Gastroesophageal sphincter (tissue), 4 donors: ENCODE data around the gene HOXA10. TPM values are rescaled to one million over a fixed set of nuclear protein-coding genes. Genes with fewer than 3 reads are reported as not detected.

Source experiments
- ATAC-seq: fragments of 150-250 bp; one replicate; pipeline ENCODE4 v1.9.1; 2016; ENCODE audit warnings: mild to moderate bottlenecking, moderate library complexity
- H3K27ac ChIP-seq, 4 donors: fragments of 200-600 bp; sonication (generic) in 3 of 4; 1 replicate in 3 of 4; 2 replicates in 1 of 4; pipeline ENCODE4 v1.5.1; 2016 to 2019
- H3K27me3 ChIP-seq: fragments of 200-600 bp; sonication (generic); one replicate; pipeline ENCODE4 v1.5.1; 2019
- H3K36me3 ChIP-seq, 2 donors: fragments of 200-600 bp; sonication (generic); one replicate each; pipeline ENCODE4 v1.5.1; 2019; ENCODE audit warnings: control low read depth in 1 of 2
- H3K4me1 ChIP-seq, 3 donors: fragments of 200-600 bp; sonication (generic); 1 replicate in 2 of 3; 2 replicates in 1 of 3; pipeline ENCODE4 v1.5.1; 2016 to 2019; ENCODE audit warnings: control low read depth in 2 of 3
- H3K4me3 ChIP-seq, 2 donors: fragments of 200-600 bp; sonication (generic); one replicate each; pipeline ENCODE4 v1.5.1; 2019; ENCODE audit warnings: mild to moderate bottlenecking in 1 of 2, moderate library complexity in 1 of 2
- H3K9me3 ChIP-seq, 3 donors: fragments of 200-600 bp; sonication (generic); one replicate each; pipeline ENCODE4 v1.5.1; 2017 to 2019; ENCODE audit warnings: control low read depth in 2 of 3
- EP300 ChIP-seq: sonication (generic); formaldehyde crosslinking; IDR thresholded peaks from one replicate; pipeline ENCODE4 v1.6.1; 2017; ENCODE audit warnings: antibody characterized with exemption, mild to moderate bottlenecking
- POLR2A ChIP-seq, 2 donors: fragments of 450-650 bp; IDR thresholded peaks; one replicate each; pipeline ENCODE4 v1.6.1; 2017; ENCODE audit warnings: antibody characterized with exemption in 2 of 2, mild to moderate bottlenecking in 2 of 2, moderate library complexity in 1 of 2
- POLR2AphosphoS5 ChIP-seq: sonication (generic); formaldehyde crosslinking; IDR thresholded peaks from one replicate; pipeline ENCODE4 v1.6.1; 2017; ENCODE audit warnings: antibody characterized with exemption
- WGBS, 2 donors: methylation state at CpG; one replicate each; pipeline ENCODE4 v1.1.5; 2018; ENCODE audit warnings: low coverage in 1 of 2; 5-methylcytosine and 5-hydroxymethylcytosine counted together
- total RNA-seq, 4 donors: library from RNA; depleted of rRNA; stranded (reverse); fragments of >200 nt; gene quantifications; one replicate each; pipeline ENCODE4 v1.1.0, GENCODE V29; 2016
- TF ChIP-seq, protein P1 (sequence below), 4 experiments: fragments of 200-600 bp in 2 of 4; fragments of 450-650 bp in 2 of 4; sonication (generic) in 1 of 4; IDR thresholded peaks; one replicate each; pipeline ENCODE4 v1.5.1; 2017 to 2019; ENCODE audit warnings: antibody characterized with exemption in 4 of 4, mild to moderate bottlenecking in 2 of 4, moderate library complexity in 2 of 4

The HOXA10 gene
- total RNA-seq, 4 donors from 2014 or later, result 0.67 TPM; not detected in 3

DNA sequence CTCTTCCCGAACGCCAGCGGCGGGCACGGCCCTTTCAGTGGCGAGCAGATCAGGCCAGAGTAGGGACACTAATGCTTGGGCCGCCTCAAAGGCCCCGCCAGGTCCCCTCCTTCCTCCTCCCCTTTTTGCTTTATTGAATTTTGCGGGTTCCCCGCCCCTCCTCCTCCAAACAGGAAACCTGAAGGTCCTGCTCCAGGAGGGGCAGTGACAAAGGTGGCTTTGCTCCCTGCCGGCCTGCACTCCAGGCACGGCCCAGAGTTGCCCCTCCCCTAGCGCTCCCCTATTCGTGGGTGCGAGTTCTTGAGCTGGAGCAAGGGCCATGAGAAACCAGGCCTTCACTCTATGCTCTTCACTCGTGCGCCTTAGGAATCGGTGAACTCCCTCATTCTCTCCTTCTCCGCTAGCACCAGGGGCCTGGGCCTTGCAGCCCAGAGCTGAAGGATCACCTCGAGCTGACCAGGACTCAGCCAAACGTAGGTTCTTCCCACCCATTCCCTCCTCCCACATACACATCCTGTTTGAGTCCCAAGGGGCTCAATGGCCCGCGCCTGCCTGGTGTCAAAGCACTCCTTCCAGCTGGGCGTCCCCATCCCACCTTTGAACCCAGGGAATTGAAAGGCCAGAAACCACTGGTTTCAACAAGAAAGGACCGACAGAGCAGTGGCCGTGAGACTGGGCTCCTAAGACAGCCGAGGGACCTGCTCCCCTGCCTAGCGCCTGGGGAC lies 25.9 kb downstream of the HOXA10 start:
- Histone ChIP-seq H3K4me3 (peak overlapping the region; percentile 2 to 43), H3K9me3 (no peaks in the 10 kb centered on the region), H3K27ac (peak overlapping the region in 3 of 4 donors; percentile 32 to 99 (median 36)), H3K27me3 (peaks cover 54% of the 10 kb centered on the region), H3K4me1 (peaks cover 0 to 52% (median 11%) of the 10 kb centered on the region in 3 donors), H3K36me3 (no peaks in the 10 kb centered on the region)
- no peak for TF ChIP-seq POLR2A (IDR thresholded peaks at IDR 0.05)
- TF ChIP-seq, protein P1, sequence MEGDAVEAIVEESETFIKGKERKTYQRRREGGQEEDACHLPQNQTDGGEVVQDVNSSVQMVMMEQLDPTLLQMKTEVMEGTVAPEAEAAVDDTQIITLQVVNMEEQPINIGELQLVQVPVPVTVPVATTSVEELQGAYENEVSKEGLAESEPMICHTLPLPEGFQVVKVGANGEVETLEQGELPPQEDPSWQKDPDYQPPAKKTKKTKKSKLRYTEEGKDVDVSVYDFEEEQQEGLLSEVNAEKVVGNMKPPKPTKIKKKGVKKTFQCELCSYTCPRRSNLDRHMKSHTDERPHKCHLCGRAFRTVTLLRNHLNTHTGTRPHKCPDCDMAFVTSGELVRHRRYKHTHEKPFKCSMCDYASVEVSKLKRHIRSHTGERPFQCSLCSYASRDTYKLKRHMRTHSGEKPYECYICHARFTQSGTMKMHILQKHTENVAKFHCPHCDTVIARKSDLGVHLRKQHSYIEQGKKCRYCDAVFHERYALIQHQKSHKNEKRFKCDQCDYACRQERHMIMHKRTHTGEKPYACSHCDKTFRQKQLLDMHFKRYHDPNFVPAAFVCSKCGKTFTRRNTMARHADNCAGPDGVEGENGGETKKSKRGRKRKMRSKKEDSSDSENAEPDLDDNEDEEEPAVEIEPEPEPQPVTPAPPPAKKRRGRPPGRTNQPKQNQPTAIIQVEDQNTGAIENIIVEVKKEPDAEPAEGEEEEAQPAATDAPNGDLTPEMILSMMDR (IDR thresholded peaks at IDR 0.05), result no peak
- no peak for TF ChIP-seq EP300
- TF ChIP-seq POLR2AphosphoS5, result no peak
- 67% methylated on average over 6 of the region's 28 CpGs; no CpG with 5 or more reads in 1 of the 2 donors for WGBS, 2 donors
- no peak for ATAC-seq

DNA sequence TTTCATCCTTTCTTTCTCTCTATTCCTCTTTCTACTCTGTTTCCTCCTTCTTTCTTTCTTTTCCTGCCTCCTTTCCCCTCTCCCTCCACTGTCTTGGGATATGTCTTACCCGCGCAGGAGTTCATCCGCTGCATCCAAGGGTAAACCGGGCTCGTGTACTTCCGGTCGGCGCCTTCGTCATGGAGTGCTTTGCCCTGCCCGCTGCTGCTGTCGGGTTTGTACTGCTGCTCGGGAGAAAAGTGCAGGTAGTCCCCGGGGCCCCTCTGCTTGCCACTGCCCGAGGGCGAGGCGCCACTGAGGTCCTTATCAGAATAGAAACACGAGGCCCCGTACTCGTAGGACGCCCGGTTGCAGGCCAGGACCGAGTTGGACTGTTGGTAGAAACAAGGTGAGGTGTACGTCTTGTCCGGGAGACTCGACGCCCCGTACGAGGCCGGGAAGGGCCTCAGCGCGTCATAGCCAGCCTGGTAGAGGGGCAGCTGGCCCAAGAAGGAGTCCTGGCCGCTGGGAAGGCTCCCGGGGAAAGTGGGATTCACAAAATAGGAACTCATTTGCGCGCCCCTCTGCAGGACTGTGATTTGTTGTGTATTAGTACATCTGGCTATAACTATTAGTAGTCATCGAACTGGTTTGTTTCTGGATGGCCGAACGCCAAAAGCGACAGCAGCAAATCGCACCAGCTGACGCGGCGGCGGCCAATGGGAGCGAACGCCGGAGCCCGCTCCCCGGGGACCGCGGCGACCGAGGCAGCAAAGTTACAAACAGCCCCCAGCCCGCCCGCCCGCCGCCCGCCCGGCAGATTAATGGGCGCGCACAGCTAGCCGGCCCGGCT lies 26.7 kb downstream of the HOXA10 start, which contains the start of gene HOXA6:
Gene HOXA6, minus strand, starts transcription at position 576 of the 832 bp plus-strand sequence. Its CDS starts 25 bp downstream, at position 551.
- peaks cover 46% of the 10 kb centered on the region for H3K27me3 ChIP-seq
- H3K9me3 ChIP-seq, result no peaks in the 10 kb centered on the region
- ATAC-seq, result no peak
- H3K36me3 ChIP-seq, result no peaks in the 10 kb centered on the region
- 33 to 77% methylated on average over 1 to 13 of the region's 63 CpGs for WGBS, 2 donors
- H3K27ac ChIP-seq, result peak within 1 kb of the TSS in 3 of 4 donors; percentile 32 to 99 (median 36)
- H3K4me3 ChIP-seq, result peak within 1 kb of the TSS; percentile 2 to 43
- peaks cover 0 to 47% (median 11%) of the 10 kb centered on the region in 3 donors for H3K4me1 ChIP-seq
- no peak for TF ChIP-seq POLR2A (IDR thresholded peaks at IDR 0.05)
- peak; percentile 46 for TF ChIP-seq POLR2AphosphoS5

DNA sequence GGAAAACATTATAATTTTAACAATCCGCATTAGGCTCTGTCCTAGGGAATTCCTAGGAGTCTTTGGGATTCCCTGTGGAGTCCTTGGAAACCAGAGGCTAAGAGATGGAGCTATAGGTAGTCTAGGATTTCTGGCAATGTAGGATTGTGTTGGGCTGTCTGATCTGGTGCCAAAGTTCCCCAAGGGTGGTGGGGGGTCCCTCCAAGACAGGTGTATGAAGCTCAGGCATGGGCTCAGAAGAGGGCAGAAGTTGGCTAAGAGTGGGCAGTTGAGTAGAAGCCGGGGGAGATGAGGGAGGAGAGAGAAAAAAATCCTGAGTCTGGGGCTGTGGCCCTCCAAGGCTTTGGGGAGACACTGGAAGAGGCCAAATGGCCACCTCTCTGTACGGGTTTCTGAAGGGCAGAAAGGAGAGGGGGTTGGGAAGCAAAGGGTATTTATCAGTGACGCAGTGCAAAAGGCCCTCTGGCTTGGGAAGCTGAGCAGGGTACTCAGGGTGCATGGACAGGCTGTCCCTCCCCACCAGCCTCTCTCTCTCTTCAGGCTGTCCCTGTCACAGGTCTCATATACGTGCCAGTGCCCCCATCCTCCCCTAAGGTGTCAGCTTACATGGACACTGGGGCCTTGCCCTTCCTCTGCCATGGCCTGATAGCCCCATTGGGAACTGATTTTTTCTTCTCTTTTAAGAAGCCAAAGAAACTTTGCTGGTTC lies 27.5 kb downstream of the HOXA10 start:
- H3K27me3 ChIP-seq, result peaks cover 39% of the 10 kb centered on the region
- H3K27ac ChIP-seq, result peak overlapping the region in 1 of 4 donors; percentile 99
- TF ChIP-seq EP300, result no peak
- no peak for TF ChIP-seq POLR2A (IDR thresholded peaks at IDR 0.05)
- no peak for TF ChIP-seq POLR2AphosphoS5
- TF ChIP-seq, protein P1 (IDR thresholded peaks at IDR 0.05), result no peak
- WGBS, 2 donors, result 83 to 92% methylated on average over 4 to 5 of the region's 5 CpGs
- no peaks in the 10 kb centered on the region for H3K36me3 ChIP-seq
- no peak overlapping the region for H3K4me3 ChIP-seq
- no peak for ATAC-seq
- no peaks in the 10 kb centered on the region for H3K9me3 ChIP-seq
- peaks cover 0 to 40% (median 11%) of the 10 kb centered on the region in 3 donors for H3K4me1 ChIP-seq

- Histone ChIP-seq H3K4me3 (peak overlapping the region in 1 of 2 donors; percentile 94), H3K9me3 (no peaks in the 10 kb centered on the region), H3K4me1 (peaks cover 0 to 40% (median 6%) of the 10 kb centered on the region in 3 donors), H3K36me3 (no peaks in the 10 kb centered on the region), H3K27ac (peak overlapping the region in 2 of 4 donors; percentile 70 to 99), H3K27me3 (peaks cover 32% of the 10 kb centered on the region)
- WGBS, 2 donors, result 86 to 100% methylated on average over 6 to 10 of the region's 11 CpGs
- ATAC-seq, result no peak
- TF ChIP-seq POLR2AphosphoS5, result no peak
- TF ChIP-seq, protein P1 (IDR thresholded peaks at IDR 0.05), result no peak
Observed at GRCh38 chr7:27145914-27146412, 28.2 kb downstream of the HOXA10 start.
